HG02610 (cell line): Measurements from ENCODE around the gene TAF3.
A peak's percentile ranks its signal among the peaks of the same experiment; 100 is the strongest.

Experiments used
- ATAC-seq: cut with Tn5 transposase; IDR thresholded peaks from one replicate; pipeline ENCODE4 v1.9.1; 2021; ENCODE audit warnings: mild to moderate bottlenecking, moderate library complexity; ENCODE audit not compliant: unreplicated experiment

Gene TAF3

GRCh38 chr10:7932301-7933036 is 114.2 kb downstream of the TAF3 start:
- no peak for ATAC-seq

GRCh38 chr10:7933262-7933661 is 115.0 kb downstream of the TAF3 start:
- no peak for ATAC-seq

GRCh38 chr10:7933757-7934156 is 115.5 kb downstream of the TAF3 start:
- ATAC-seq = no peak

- ATAC-seq = no peak
Measured at GRCh38 chr10:7937315-7937945, 119.1 kb downstream of the TAF3 start.

DNA sequence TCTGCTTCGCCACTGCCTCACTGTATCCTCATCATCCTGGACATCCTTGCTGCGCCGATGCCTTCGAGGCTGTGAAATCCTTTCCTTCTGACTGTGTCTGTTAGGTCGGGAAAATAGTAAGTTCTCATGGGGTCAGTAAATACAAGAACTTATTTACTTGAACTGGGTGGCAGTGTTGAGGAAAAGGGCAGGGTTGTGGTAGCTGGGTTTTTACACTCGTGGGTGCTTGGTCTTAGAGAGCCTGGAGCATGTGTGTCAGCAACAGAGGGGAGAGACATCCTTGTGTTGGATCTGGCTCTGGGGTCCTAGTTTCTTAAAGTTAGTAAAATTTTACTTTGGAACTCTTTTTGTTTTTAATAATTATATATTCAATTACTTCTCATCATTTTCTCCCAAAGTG is 123.3 kb downstream of the TAF3 start:
- ATAC-seq = no peak

GRCh38 chr10:7942316-7942715 is 124.0 kb downstream of the TAF3 start:
- ATAC-seq = no peak

DNA sequence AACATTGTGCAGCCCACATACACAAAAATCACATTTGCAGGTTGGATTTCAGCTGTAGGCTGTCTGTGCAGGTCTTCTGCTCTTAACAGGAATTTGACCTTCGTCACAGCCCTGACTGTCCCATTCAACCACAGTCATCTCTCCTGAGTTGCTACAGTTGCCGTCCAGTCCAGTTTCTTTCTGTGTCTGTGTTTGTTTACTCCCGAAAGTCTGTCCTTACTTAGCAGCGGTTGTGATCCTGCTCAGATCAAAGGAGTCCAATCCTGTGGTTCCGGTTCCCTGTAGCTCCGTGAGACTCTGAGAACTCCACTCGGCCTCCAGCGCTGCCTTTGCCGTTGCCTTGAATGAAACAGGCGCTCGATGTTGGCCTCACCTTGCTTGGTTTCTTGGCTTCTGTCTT is 124.6 kb downstream of the TAF3 start:
- ATAC-seq = no peak

DNA sequence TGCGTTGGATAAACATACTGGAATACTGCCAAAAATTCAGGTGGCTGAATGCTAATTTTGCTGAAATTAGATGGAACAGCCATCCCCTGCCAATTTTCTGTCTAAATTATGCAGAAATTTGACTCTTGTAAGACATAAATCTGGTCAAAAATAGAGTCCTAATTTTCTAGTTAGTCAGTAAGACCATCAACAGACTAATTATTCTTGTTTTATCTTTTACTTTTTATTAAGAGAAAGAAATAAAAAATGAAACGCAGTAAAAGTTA is 125.8 kb downstream of the TAF3 start:
- no peak for ATAC-seq

DNA sequence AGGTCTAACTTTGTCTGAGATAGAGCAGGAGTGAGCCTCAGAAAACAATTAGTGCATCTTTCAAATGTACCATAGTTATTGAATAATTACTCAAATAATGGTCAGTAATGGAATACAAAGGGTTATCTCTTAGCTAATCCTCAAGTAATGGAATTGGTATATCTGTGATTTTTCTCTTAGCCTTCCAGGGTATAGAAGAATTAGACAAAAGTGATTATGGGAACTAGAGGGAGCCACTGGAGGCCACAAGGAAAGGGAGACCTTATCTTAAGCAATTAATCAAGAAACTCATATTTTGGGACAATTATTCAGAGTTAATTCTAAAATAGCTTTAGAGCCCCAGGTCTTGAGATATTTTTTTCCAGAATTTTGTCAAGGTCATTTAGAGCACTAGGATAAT is 126.2 kb downstream of the TAF3 start:
- ATAC-seq = no peak

- ATAC-seq = no peak
Measured at GRCh38 chr10:7945034-7945433, 126.7 kb downstream of the TAF3 start.

- no peak for ATAC-seq
Measured at GRCh38 chr10:7945469-7946187, 127.3 kb downstream of the TAF3 start.

GRCh38 chr10:7948371-7949000 is 130.2 kb downstream of the TAF3 start:
- no peak for ATAC-seq

DNA sequence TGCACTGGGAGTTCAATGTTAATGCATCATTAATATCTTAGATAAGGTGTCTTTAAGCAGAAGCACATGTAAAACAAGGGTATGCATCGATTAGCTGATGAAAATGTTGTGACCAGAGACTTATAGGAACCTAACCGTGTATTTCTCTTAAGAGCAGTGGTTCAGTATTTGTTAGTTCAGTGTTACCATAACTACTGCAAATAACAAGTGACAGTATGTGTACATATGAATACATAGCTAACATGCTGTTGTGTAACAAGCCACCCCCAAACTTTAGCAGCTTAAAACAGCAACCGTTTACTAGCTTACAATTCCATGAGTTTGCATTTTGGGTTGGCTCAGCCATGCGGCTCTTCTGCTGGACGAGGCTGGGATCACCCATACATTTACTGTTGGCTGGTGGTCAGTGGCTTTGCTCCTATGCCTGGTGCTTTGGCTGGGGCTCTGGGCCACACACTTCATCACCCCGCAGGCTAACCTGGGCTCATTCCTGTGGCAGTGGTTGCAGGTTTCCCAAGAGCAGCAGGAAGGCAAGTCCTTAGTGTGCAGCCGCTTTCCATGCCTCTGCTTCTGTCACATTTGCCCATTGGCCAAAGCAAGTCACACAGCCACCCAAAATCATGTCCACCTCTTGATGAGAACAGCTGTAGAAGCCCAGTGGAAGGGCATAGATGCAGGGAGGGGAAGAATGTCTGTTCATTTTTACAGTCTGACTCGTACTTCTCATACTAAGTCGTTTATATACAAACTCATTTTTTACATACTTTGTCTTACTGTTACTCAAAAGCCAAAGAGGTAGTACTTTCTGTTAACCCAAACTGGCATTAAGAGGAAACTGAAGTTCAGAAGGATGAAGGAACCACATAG is 132.9 kb downstream of the TAF3 start:
- ATAC-seq = no peak

- no peak for ATAC-seq
Measured at GRCh38 chr10:7952266-7952665, 134.0 kb downstream of the TAF3 start.

DNA sequence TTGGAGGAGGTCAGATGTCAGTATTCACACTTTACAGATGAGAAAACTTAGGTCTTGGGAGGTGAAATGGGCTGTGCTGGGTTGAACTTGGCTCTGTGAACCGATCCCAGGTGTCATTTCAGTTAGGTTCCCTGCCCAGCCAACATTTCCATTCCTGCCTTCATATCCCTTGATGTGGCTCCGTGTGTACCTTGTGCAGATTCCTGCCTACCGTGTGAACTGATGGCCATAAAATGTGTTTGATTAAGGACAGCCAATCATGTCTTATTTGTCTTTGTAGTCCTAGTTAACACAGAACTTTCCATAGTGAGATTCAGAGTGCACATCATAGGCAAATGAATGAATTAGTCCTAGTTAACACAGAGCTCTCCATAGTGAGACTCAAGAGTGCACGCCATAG is 135.1 kb downstream of the TAF3 start:
- no peak for ATAC-seq

GRCh38 chr10:7955446-7955845 is 137.1 kb downstream of the TAF3 start:
- ATAC-seq = no peak

DNA sequence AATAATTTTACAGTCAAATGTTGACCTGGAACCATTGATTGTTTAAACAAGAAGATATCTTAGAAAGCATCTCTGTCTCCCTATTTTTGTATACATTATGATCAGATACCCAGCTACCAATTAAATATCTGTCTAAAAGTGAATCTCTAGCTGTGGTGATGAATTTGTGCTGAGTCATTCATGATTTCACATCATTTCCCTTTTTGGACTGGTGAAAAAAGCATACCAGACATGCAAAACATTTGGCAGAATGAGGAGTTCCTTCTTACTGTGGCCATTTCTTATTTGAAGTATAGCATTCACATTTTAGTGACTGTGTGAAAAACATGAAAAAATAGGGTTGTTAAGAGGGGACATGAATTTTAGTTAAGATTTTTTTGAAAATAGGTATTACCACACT is 138.2 kb downstream of the TAF3 start:
- peak; percentile 99 for ATAC-seq

GRCh38 chr10:7957591-7957990 is 139.3 kb downstream of the TAF3 start:
- ATAC-seq = no peak

DNA sequence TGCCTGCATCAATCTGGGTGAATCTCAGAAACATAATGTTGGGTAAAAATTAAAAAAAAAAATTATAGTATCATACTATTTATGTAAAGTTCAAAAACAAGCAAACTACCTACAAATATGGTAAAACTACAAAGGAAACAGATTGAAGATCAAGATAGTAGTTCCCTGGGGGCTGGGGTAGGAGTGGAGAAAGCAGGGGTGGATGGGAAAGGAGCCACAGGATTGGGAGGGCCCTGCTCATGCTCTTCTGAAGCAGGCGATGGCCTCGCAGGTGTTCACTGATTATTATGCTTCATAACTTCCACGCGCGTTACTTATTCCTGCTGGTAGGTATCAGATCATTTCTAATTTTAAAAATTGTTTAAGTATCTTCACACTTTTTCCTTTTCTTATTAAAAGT is 140.1 kb downstream of the TAF3 start:
- no peak for ATAC-seq

DNA sequence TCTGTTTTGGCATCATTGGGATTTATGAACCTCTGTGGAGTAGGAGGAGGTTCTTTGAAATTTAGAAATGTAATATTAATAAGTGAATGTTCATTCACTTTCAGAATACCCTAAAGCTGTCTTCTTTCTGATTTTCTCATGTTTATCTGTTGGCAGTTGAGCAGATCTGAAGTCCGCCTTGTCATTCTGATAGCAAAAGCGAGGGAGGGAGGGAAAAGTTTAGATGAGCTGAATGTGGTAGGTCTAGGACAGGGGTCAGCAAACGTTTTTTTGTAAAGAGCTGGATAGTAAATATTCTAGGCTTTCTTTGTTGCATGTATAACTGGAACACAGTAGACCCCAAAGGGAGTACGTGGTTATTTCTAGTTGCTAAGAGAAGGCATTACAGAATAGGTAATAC is 141.8 kb downstream of the TAF3 start:
- ATAC-seq = no peak

DNA sequence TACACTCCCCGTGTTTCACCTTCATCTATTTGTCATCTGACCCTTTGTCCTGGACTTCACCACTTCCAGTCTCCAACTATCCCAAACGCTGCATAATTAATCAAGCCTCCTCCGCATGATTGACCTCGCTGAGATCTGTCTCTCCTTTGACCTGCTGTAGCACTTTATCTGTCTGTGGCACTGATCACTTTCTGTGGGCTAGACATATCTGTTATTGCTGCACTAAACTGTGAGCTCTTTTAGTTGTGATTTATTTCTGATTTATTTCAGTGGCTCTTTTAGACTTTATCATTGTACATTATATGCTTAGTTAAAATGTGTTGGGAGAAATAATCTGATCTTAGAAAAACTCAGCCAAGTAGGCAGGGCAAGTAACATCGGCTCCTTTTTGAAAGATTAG is 144.3 kb downstream of the TAF3 start:
- no peak for ATAC-seq
